Osteocyte (in vitro differentiated cells): ENCODE data around the gene HIPK2. TPM values are rescaled to one million over a fixed set of nuclear protein-coding genes. Genes with fewer than 3 reads are reported as not detected.

ENCODE experiments used
- DNase-seq: peaks from one replicate; pipeline ENCODE4 v3.0.0; 2021; ENCODE audit warnings: mixed read lengths; ENCODE audit not compliant: unreplicated experiment; ENCODE audit errors: extremely low spot score
- H3K27ac Mint-ChIP-seq: one replicate; pipeline ENCODE4 v1.8.0; 2021; ENCODE audit warnings: mild to moderate bottlenecking, mixed read lengths; ENCODE audit not compliant: unreplicated experiment
- H3K27me3 Mint-ChIP-seq: one replicate; pipeline ENCODE4 v1.8.0; 2021; ENCODE audit warnings: mixed read lengths; ENCODE audit not compliant: unreplicated experiment
- H3K36me3 Mint-ChIP-seq: one replicate; pipeline ENCODE4 v1.8.0; 2021; ENCODE audit warnings: mixed read lengths; ENCODE audit not compliant: unreplicated experiment
- H3K4me1 Mint-ChIP-seq: one replicate; pipeline ENCODE4 v1.8.0; 2021; ENCODE audit warnings: mixed read lengths; ENCODE audit not compliant: unreplicated experiment
- H3K4me3 Mint-ChIP-seq: one replicate; pipeline ENCODE4 v1.8.0; 2021; ENCODE audit warnings: mild to moderate bottlenecking, moderate library complexity, mixed read lengths; ENCODE audit not compliant: unreplicated experiment
- H3K9me3 Mint-ChIP-seq: one replicate; pipeline ENCODE4 v1.8.0; 2021; ENCODE audit warnings: mixed read lengths; ENCODE audit not compliant: unreplicated experiment
- total RNA-seq: library from RNA; stranded (reverse); gene quantifications from 2 replicates; pipeline ENCODE4 v1.2.1, GENCODE V29; 2021
- TF ChIP-seq, protein P1 (sequence below): fragments of 200-600 bp; sonication (generic); IDR thresholded peaks from 2 replicates; pipeline ENCODE4 v1.5.0; 2021; ENCODE audit warnings: antibody characterized with exemption, mild to moderate bottlenecking, moderate library complexity

Gene HIPK2
- total RNA-seq, 1 donor from 2014 or later = 90.8 TPM

DNA sequence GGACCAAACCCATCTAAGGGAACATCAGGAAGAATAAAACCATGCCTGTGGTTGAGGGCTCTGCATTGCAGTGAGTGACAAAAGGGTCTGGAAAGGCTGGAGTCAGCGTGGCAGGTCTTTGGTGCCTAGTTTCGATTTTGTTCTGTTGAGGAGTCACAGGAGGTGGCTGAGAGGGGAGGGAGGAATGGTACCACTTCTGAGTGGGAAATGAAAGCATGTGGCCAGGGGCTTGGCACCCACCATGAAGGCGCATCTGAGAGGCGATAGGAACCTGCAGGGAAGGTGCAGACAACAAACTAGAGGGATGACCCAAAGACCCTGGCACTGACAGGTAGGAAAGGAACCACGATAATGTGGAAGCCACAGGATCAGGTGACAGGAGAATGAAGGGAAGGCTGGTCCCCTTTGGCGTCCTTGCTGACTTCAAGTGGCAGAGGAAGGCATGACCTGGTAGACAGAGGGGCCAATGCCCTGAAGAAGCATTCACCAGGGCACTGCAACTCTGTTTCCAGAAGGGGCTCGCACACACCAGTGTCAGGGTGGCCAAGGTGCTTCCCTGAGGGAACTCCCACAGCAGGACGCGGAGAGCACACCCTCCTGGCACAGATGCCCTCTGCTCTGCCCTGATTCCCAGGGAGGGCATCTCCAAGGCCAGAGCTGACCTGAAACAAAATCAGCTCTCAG is 41.7 kb downstream of the HIPK2 start:
- no peaks in the 10 kb centered on the region for H3K9me3 Mint-ChIP-seq
- peaks cover 92% of the 10 kb centered on the region for H3K4me1 Mint-ChIP-seq
- H3K27ac Mint-ChIP-seq = peak overlapping the region; percentile 83
- no peak for DNase-seq
- peaks cover 6% of the 10 kb centered on the region for H3K36me3 Mint-ChIP-seq
- no peaks in the 10 kb centered on the region for H3K27me3 Mint-ChIP-seq
- TF ChIP-seq, protein P1, sequence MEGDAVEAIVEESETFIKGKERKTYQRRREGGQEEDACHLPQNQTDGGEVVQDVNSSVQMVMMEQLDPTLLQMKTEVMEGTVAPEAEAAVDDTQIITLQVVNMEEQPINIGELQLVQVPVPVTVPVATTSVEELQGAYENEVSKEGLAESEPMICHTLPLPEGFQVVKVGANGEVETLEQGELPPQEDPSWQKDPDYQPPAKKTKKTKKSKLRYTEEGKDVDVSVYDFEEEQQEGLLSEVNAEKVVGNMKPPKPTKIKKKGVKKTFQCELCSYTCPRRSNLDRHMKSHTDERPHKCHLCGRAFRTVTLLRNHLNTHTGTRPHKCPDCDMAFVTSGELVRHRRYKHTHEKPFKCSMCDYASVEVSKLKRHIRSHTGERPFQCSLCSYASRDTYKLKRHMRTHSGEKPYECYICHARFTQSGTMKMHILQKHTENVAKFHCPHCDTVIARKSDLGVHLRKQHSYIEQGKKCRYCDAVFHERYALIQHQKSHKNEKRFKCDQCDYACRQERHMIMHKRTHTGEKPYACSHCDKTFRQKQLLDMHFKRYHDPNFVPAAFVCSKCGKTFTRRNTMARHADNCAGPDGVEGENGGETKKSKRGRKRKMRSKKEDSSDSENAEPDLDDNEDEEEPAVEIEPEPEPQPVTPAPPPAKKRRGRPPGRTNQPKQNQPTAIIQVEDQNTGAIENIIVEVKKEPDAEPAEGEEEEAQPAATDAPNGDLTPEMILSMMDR = no peak
- H3K4me3 Mint-ChIP-seq = no peak overlapping the region

DNA sequence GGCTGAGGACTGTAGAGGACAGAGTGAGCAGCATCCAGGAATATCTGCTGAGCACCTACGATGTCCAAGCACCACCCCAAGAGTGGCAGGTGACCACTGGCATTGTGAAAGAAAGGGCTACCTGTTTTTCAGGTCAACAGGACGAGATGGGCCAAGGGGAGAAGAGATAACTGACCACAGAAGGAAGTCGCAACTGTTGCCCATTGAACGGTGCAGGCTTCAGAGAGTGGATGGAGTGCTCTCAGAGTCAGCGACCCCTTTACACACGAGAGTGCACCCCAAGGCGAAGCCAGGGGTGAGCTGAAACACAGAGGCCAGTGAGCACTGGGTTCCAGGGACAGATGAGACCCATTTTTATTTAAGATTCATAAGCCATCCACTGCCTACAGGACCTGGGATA is 42.3 kb downstream of the HIPK2 start:
- DNase-seq = no peak
- Mint-ChIP-seq H3K4me1 (peaks cover 92% of the 10 kb centered on the region), H3K9me3 (no peaks in the 10 kb centered on the region), H3K4me3 (no peak overlapping the region), H3K27ac (peak overlapping the region; percentile 89), H3K27me3 (no peaks in the 10 kb centered on the region), H3K36me3 (peaks cover 6% of the 10 kb centered on the region)
- TF ChIP-seq, protein P1 = no peak

- DNase-seq = no peak
- Mint-ChIP-seq H3K27me3 (no peaks in the 10 kb centered on the region), H3K9me3 (no peaks in the 10 kb centered on the region), H3K27ac (peak overlapping the region; percentile 89), H3K4me3 (no peak overlapping the region), H3K4me1 (peaks cover 93% of the 10 kb centered on the region), H3K36me3 (peaks cover 4% of the 10 kb centered on the region)
- TF ChIP-seq, protein P1 = no peak
Observed at GRCh38 chr7:139734395-139734794, 43.4 kb downstream of the HIPK2 start.

DNA sequence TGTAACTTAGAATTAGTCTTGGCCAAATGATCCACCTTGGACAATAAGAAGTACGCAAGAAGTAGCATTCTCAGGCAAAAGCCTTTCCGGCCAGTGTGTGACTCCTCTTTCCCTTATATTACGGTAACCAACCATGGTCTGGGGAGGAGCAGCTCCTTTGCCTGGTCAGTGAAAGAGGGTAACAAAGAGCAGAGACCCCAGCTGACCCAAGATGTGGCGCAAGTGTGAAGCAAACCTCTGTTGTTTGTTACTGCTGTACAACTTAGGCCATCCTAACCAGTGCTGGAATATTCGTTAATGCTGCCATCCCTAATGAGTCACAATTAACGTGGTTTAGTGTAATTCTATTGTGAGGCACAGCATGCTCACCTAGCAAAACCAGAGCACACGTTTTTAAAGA is 44.0 kb downstream of the HIPK2 start:
- Mint-ChIP-seq H3K4me1 (peaks cover 91% of the 10 kb centered on the region), H3K36me3 (peaks cover 8% of the 10 kb centered on the region), H3K27me3 (no peaks in the 10 kb centered on the region), H3K4me3 (no peak overlapping the region), H3K9me3 (no peaks in the 10 kb centered on the region), H3K27ac (peak overlapping the region; percentile 89)
- TF ChIP-seq, protein P1 = no peak
- no peak for DNase-seq

GRCh38 chr7:139732471-139733167 is 45.2 kb downstream of the HIPK2 start:
- no peaks in the 10 kb centered on the region for H3K27me3 Mint-ChIP-seq
- H3K4me1 Mint-ChIP-seq = peaks cover 80% of the 10 kb centered on the region
- TF ChIP-seq, protein P1 = no peak
- H3K36me3 Mint-ChIP-seq = peaks cover 13% of the 10 kb centered on the region
- DNase-seq = no peak
- H3K27ac Mint-ChIP-seq = peak overlapping the region; percentile 94
- H3K9me3 Mint-ChIP-seq = no peaks in the 10 kb centered on the region
- no peak overlapping the region for H3K4me3 Mint-ChIP-seq
